Inferior parietal cortex (tissue), 1 donor: ENCODE results near the gene HHAT.
"Not testable (repeated sequence)": the region's sequence is repeated elsewhere in the genome, so short reads cannot be mapped to it uniquely, and the experiment has no call there.

Experiments
- DNase-seq: peaks from one replicate; pipeline ENCODE4 v3.0.0-alpha.2; 2016; ENCODE audit errors: extremely low spot score

The HHAT gene

GRCh38 chr1:210647406-210648333 is 319.0 kb downstream of the HHAT start:
- no peak for DNase-seq

- no peak for DNase-seq
Measured at GRCh38 chr1:210648588-210649269, 320.0 kb downstream of the HHAT start.

- DNase-seq: no peak
Measured at GRCh38 chr1:210650403-210650802, 321.7 kb downstream of the HHAT start.

- no peak for DNase-seq
Measured at GRCh38 chr1:210652329-210652954, 323.7 kb downstream of the HHAT start.

GRCh38 chr1:210653771-210654170 is 325.1 kb downstream of the HHAT start:
- DNase-seq: no peak

- no peak for DNase-seq
Measured at GRCh38 chr1:210654176-210654981, 325.7 kb downstream of the HHAT start.

GRCh38 chr1:210655511-210655910 is 326.8 kb downstream of the HHAT start:
- no peak for DNase-seq

GRCh38 chr1:210657806-210658205 is 329.1 kb downstream of the HHAT start:
- DNase-seq: no peak

- DNase-seq: not testable (repeated sequence)
Measured at GRCh38 chr1:210661520-210661919, 332.8 kb downstream of the HHAT start.

GRCh38 chr1:210662291-210663050 is 333.8 kb downstream of the HHAT start:
- no peak for DNase-seq

- no peak for DNase-seq
Measured at GRCh38 chr1:210663730-210664573, 335.2 kb downstream of the HHAT start.

- no peak for DNase-seq
Measured at GRCh38 chr1:210669951-210670350, 341.2 kb downstream of the HHAT start.

GRCh38 chr1:210674151-210674550 is 345.4 kb downstream of the HHAT start:
- no peak for DNase-seq

GRCh38 chr1:210676539-210676938 is 347.8 kb downstream of the HHAT start:
- DNase-seq: no peak

GRCh38 chr1:210677533-210677932 is 348.8 kb downstream of the HHAT start:
- DNase-seq: no peak

GRCh38 chr1:210678306-210678705 is 349.6 kb downstream of the HHAT start:
- no peak for DNase-seq

GRCh38 chr1:210681158-210681557 is 352.5 kb downstream of the HHAT start:
- no peak for DNase-seq

- DNase-seq: no peak
Measured at GRCh38 chr1:210683403-210684047, 354.8 kb downstream of the HHAT start.
